Fibroblast of lung (primary cell): ENCODE results near the gene AMER2. TPM values are rescaled to one million over a fixed set of nuclear protein-coding genes. Genes with fewer than 3 reads are reported as not detected.
A peak's percentile ranks its signal among the peaks of the same experiment; 100 is the strongest.

ENCODE experiments used
- DNase-seq, 2 donors: peaks; one replicate each; pipeline versions ENCODE4 v3.0.0 to v3.0.0-alpha.2; 2010; ENCODE audit warnings: low read depth in 2 of 2
- H2AFZ ChIP-seq: 2 replicates; pipeline ENCODE4 v1.5.1; 2012; ENCODE audit warnings: low read length, control low read depth, inconsistent platforms
- H3K27ac ChIP-seq: 2 replicates; pipeline ENCODE4 v1.5.1; 2011; ENCODE audit warnings: low read length, control low read depth; ENCODE audit not compliant: insufficient read depth
- H3K27me3 ChIP-seq: 2 replicates; pipeline ENCODE4 v1.5.1; 2011; ENCODE audit warnings: mild to moderate bottlenecking, low read length; ENCODE audit not compliant: control insufficient read depth, insufficient read depth
- H3K36me3 ChIP-seq: 2 replicates; pipeline ENCODE4 v1.5.1; 2011; ENCODE audit warnings: low read length; ENCODE audit not compliant: control insufficient read depth, insufficient read depth
- H3K4me1 ChIP-seq: 2 replicates; pipeline ENCODE4 v1.5.1; 2011; ENCODE audit warnings: low read length; ENCODE audit not compliant: control insufficient read depth, insufficient read depth; ENCODE audit errors: extremely low read depth
- H3K4me2 ChIP-seq: 2 replicates; pipeline ENCODE4 v1.5.1; 2011; ENCODE audit warnings: low read length, control low read depth; ENCODE audit not compliant: insufficient read depth; ENCODE audit errors: extremely low read depth
- H3K4me3 ChIP-seq, 4 experiments: fragments of 200-600 bp in 1 of 4; sonication (generic) in 1 of 4; replicated peaks in 1 of 4; 2 replicates each; pipeline ENCODE4 v1.5.1; 2011 to 2016; ENCODE audit warnings: low read length in 4 of 4, low read depth in 3 of 4, mild to moderate bottlenecking in 3 of 4, control low read depth in 2 of 4, inconsistent platforms in 1 of 4, mixed read lengths in 1 of 4; ENCODE audit not compliant: insufficient read depth in 1 of 4; ENCODE audit errors: control extremely low read depth in 1 of 4
- H3K79me2 ChIP-seq: 2 replicates; pipeline ENCODE4 v1.5.1; 2012; ENCODE audit warnings: mild to moderate bottlenecking, low read length, inconsistent platforms; ENCODE audit not compliant: control insufficient read depth, insufficient read depth
- H3K9ac ChIP-seq: 2 replicates; pipeline ENCODE4 v1.5.1; 2011; ENCODE audit warnings: mild to moderate bottlenecking, low read length, control low read depth; ENCODE audit not compliant: insufficient read depth
- H3K9me3 ChIP-seq: 2 replicates; pipeline ENCODE4 v1.5.1; 2012; ENCODE audit warnings: low read depth, low read length; ENCODE audit not compliant: control insufficient read depth, insufficient read depth
- H4K20me1 ChIP-seq: 2 replicates; pipeline ENCODE4 v1.5.1; 2011; ENCODE audit warnings: low read length; ENCODE audit not compliant: control insufficient read depth, insufficient read depth; ENCODE audit errors: extremely low read depth
- EZH2 ChIP-seq: IDR thresholded peaks from 2 replicates; pipeline ENCODE4 v1.5.1; 2012; ENCODE audit warnings: low read length, control low read depth, mild to moderate bottlenecking; ENCODE audit errors: missing control alignments
- polyA plus RNA-seq, 2 donors: library from polyadenylated mRNA; depleted of rRNA in 1 of 2; stranded (reverse) in 1 of 2; unstranded in 1 of 2; fragments of >200 nt; gene quantifications; 2 replicates each; pipeline ENCODE4 v1.2.1, GENCODE V29; 2011 to 2012; ENCODE audit warnings: missing spikeins in 1 of 2
- total RNA-seq: library from RNA; depleted of rRNA; stranded (reverse); fragments of >200 nt; gene quantifications from 2 replicates; pipeline ENCODE4 v1.2.1, GENCODE V29; 2014
- TF ChIP-seq, protein P1 (sequence below), 2 donors: IDR thresholded peaks in 1 of 2; conservative IDR thresholded peaks in 1 of 2; 1 replicate in 1 of 2; 2 replicates in 1 of 2; pipeline ENCODE4 v1.5.1; 2011 to 2012; ENCODE audit warnings: low read length in 2 of 2, control low read depth in 1 of 2, inconsistent platforms in 1 of 2, low read depth in 1 of 2, mild to moderate bottlenecking in 1 of 2

AMER2 gene
- total and polyA plus RNA-seq, 2 donors (not counting 1 experiment from before 2014, with no cell fraction given), result under 0.01 TPM; not detected in 1

DNA sequence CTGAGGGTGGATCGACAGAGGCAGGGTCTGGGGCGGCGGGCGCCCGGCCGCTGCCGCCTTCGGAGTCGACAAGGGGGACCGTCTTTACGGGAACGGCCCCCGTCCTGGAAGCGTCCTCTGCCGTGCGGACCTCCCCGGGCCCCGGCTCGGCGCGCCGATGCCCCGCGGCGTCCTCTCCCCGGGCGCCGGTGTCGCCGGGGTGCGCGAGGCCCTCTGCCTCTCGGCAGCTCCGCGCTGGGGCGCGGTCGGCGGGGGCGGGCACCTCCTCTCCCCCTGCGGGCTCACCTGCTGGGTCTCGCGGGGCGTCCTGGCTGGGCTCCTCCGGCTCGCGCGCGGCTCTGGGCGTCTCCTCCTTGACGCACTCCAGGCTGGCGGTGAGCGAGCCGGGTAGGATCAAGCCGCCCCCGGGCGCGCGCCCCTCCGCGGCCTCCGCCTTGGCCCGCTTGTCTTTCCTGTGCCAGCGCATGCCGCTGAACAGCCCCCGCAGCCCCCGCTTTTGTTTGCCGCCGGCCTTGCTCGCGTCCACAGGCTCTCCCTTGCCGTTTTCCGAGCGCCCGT, 1.5 kb downstream of the AMER2 start:
- no peak overlapping the region for H2AFZ ChIP-seq
- H3K4me3 ChIP-seq, result no peak overlapping the region
- DNase-seq, result no peak
- H3K9me3 ChIP-seq, result no peaks in the 10 kb centered on the region
- no peak overlapping the region for H3K27ac ChIP-seq
- H3K4me2 ChIP-seq, result no peak overlapping the region
- peaks cover 32% of the 10 kb centered on the region for H3K27me3 ChIP-seq
- TF ChIP-seq EZH2, result peak; percentile 58
- TF ChIP-seq, protein P1, sequence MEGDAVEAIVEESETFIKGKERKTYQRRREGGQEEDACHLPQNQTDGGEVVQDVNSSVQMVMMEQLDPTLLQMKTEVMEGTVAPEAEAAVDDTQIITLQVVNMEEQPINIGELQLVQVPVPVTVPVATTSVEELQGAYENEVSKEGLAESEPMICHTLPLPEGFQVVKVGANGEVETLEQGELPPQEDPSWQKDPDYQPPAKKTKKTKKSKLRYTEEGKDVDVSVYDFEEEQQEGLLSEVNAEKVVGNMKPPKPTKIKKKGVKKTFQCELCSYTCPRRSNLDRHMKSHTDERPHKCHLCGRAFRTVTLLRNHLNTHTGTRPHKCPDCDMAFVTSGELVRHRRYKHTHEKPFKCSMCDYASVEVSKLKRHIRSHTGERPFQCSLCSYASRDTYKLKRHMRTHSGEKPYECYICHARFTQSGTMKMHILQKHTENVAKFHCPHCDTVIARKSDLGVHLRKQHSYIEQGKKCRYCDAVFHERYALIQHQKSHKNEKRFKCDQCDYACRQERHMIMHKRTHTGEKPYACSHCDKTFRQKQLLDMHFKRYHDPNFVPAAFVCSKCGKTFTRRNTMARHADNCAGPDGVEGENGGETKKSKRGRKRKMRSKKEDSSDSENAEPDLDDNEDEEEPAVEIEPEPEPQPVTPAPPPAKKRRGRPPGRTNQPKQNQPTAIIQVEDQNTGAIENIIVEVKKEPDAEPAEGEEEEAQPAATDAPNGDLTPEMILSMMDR (conservative IDR thresholded peaks at IDR 0.05 in 1 of 2, IDR thresholded peaks at IDR 0.05 in 1 of 2; ENCODE audit: low read depth in 1 of 2, low read length in 2 of 2), result no peak
- H3K79me2 ChIP-seq, result no peaks in the 10 kb centered on the region
- H3K36me3 ChIP-seq, result no peaks in the 10 kb centered on the region
- H3K9ac ChIP-seq, result no peak overlapping the region
- no peaks in the 10 kb centered on the region for H3K4me1 ChIP-seq
- H4K20me1 ChIP-seq, result no peaks in the 10 kb centered on the region

DNA sequence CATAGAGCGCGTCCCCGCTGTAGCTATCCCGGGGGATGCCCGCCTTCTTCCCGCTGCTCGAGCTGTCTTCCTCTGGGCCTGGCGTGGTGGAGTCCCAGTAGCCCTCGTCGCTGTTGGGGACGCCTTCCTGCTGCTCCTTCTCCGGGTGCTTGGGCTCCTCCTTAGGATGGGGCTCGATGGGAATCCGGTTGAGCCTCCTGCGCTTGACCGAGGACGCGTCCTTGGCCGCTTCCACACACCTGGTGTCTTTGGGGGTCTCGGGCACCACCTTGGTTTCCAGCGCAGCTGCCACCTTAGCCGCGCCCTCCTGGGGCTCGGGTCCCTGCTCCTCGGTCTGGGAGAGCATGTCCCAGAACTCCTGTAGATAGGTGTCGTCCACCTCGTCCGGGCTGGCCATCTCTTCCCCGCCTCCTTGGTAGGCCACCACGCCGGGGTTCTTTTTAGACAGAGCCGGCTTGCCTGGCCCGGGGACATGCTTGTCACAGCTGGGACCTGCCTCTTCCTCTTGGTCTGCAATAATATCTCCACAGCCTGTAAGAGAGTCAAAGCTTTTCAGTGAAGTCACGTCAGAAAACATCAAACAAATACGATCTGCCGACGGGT, 2.0 kb downstream of the AMER2 start:
- Histone ChIP-seq H3K27me3 (peaks cover 32% of the 10 kb centered on the region), H3K36me3 (no peaks in the 10 kb centered on the region), H3K9ac (no peak overlapping the region), H3K27ac (no peak overlapping the region), H3K4me1 (no peaks in the 10 kb centered on the region), H3K9me3 (no peaks in the 10 kb centered on the region), H3K4me2 (no peak overlapping the region), H3K79me2 (no peaks in the 10 kb centered on the region), H2AFZ (no peak overlapping the region), H3K4me3 (no peak overlapping the region), H4K20me1 (no peaks in the 10 kb centered on the region)
- TF ChIP-seq, protein P1 (conservative IDR thresholded peaks at IDR 0.05 in 1 of 2, IDR thresholded peaks at IDR 0.05 in 1 of 2; ENCODE audit: low read depth in 1 of 2, low read length in 2 of 2), result no peak
- no peak for TF ChIP-seq EZH2
- no peak for DNase-seq

DNA sequence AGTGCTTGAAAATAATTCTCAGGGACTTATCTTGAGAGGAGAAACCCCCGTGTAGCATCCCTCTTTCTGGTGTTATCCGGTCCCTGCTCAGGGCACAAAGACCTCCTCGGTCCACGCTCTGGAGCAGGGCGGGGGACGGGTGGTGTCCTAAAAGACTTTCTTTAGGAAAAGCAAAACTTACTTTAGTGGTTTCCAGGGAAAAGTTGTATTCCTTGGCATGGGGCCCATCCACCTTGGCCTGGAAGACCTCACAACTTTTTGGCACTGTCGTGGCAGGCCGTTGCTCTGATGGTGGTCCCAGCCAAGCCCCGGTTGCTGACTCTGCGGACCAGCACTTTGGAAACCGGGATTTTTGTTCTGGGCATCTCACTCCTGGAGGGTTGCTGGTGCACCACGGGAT, 2.7 kb downstream of the AMER2 start:
- no peak for DNase-seq

More for the DNA sequence above, 2.7 kb downstream of the AMER2 start:
- Histone ChIP-seq H3K27me3 (peaks cover 32% of the 10 kb centered on the region), H3K79me2 (no peaks in the 10 kb centered on the region), H4K20me1 (no peaks in the 10 kb centered on the region), H3K27ac (no peak overlapping the region), H2AFZ (no peak overlapping the region), H3K36me3 (no peaks in the 10 kb centered on the region), H3K4me2 (no peak overlapping the region), H3K9me3 (no peaks in the 10 kb centered on the region), H3K4me1 (no peaks in the 10 kb centered on the region), H3K9ac (no peak overlapping the region), H3K4me3 (no peak overlapping the region)
- no peak for TF ChIP-seq EZH2
- TF ChIP-seq, protein P1 (conservative IDR thresholded peaks at IDR 0.05 in 1 of 2, IDR thresholded peaks at IDR 0.05 in 1 of 2; ENCODE audit: low read depth in 1 of 2, low read length in 2 of 2), result no peak
